ENCODE data around the gene SLMAP.

DNA sequence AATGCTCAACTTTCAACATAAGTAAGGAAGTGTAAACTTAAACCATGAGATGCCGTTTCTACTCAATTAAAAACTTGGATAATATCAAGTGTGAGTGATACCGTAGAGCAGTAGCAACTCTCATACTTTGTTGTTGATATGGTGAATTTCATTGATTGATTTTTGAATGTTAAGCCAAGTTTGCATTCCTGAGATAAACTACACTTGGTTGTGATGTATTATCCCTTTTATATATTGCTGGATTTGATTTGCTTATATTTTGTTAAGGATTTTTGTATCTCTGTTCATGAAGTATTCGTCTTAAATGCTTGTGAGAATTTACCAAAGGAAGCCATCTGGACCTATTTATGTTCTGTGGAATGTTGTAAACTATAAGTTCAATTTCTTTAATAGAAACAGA is 21.7 kb downstream of the SLMAP start:
- TF ChIP-seq, protein P1, sequence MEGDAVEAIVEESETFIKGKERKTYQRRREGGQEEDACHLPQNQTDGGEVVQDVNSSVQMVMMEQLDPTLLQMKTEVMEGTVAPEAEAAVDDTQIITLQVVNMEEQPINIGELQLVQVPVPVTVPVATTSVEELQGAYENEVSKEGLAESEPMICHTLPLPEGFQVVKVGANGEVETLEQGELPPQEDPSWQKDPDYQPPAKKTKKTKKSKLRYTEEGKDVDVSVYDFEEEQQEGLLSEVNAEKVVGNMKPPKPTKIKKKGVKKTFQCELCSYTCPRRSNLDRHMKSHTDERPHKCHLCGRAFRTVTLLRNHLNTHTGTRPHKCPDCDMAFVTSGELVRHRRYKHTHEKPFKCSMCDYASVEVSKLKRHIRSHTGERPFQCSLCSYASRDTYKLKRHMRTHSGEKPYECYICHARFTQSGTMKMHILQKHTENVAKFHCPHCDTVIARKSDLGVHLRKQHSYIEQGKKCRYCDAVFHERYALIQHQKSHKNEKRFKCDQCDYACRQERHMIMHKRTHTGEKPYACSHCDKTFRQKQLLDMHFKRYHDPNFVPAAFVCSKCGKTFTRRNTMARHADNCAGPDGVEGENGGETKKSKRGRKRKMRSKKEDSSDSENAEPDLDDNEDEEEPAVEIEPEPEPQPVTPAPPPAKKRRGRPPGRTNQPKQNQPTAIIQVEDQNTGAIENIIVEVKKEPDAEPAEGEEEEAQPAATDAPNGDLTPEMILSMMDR (IDR thresholded peaks at IDR 0.05): no peak
- TF ChIP-seq POLR2A (IDR thresholded peaks at IDR 0.05): no peak

Measured in uterus (tissue), 2 donors.